GM18505 (cell line): ENCODE results near the gene COX6A1.
"Not testable (repeated sequence)": the region's sequence is repeated elsewhere in the genome, so short reads cannot be mapped to it uniquely, and the experiment has no call there.

Source experiments
- ATAC-seq: cut with Tn5 transposase; IDR thresholded peaks from one replicate; pipeline ENCODE4 v1.9.1; 2021; ENCODE audit not compliant: unreplicated experiment
- POLR2A ChIP-seq: IDR thresholded peaks from 4 replicates; pipeline ENCODE4 v1.6.1; 2011; ENCODE audit warnings: borderline replicate concordance; ENCODE audit not compliant: insufficient read depth, insufficient read length; ENCODE audit errors: extremely low read depth

COX6A1 gene

DNA sequence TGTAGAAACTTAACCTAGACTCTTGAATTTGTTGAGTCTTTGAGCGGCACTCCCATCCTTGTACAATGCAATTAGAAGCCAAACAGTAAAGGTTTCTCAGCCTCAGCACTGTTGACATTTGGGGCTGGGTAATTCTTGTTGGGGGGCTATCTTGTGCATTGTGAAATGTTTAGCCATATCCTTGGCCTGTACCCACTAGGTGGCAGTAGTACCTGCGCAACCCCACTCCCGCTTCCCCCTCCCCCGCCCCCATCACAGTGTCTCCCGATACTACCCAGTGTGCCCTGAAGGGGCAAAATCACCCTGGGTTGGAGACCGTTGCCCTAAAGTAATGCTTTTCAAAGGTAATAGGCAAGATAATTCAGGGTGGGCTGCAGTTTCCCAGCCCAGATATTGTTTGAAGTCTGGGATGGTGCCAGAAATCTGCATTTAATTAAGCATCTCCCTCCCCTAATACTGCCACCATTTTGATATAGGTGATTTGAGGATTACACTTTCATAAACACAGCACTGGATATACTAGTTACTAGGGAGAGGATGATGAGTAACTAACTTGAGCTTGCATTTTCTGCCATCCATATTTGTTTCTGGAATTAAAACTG is 1.8 kb downstream of the COX6A1 start:
- TF ChIP-seq POLR2A = no peak
- no peak for ATAC-seq

GRCh38 chr12:120444676-120445075 is 6.8 kb downstream of the COX6A1 start:
- TF ChIP-seq POLR2A = no peak
- ATAC-seq = no peak

DNA sequence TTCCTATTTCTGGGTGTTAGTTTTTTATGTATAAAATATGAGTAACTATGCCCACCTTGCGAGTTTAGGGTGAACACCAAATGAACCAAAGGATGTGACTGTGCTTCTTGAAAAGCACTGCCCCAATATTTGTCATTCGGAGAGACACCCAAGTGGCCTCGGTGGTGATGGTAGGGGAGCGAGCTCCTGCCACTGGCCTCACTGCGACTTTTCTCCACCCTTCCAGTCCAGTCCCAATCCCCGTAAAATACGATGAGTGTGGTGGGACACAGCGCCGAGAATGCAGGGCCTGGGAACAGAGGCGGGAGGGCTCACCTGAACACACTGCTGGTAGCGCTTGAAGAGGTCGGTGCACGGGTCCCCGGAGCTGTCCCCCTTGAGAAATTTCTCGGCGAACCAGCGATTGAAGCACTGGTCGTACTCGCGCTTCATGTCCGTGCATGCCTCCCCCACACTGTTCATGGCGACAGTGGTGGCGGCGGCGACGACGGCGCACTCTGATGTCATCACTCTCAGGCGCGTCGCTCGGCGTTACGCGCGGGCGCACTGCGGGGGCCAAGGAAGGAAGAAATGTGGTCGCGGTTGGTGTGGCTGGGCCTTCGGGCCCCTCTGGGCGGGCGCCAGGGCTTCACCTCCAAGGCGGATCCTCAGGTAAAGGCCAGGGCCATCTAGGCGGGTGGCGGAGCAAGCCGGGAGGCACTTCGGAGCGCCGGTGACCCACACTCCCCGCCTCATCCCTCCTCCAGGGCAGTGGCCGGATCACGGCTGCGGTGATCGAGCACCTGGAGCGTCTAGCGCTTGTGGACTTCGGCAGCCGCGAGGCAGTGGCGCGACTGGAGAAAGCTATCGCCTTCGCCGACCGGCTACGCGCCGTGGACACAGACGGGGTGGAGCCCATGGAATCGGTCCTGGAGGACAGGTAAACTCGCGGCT is 8.3 kb downstream of the COX6A1 start, which contains the start of the genes GATC and TRIAP1:
Gene GATC, plus strand, starts transcription at position 534 of the 933 bp plus-strand sequence. Its CDS starts 37 bp downstream, at position 571.
Gene TRIAP1, minus strand, starts transcription at position 474 of the 933 bp plus-strand sequence. Its CDS starts 12 bp downstream, at position 462.
- peak; percentile 89 for TF ChIP-seq POLR2A

GRCh38 chr12:120446844-120447178 is 8.9 kb downstream of the COX6A1 start:
- not testable (repeated sequence) for ATAC-seq

More for the DNA sequence above, 8.3 kb downstream of the COX6A1 start, which contains the start of the genes GATC and TRIAP1:
- ATAC-seq = peak; percentile 91

DNA sequence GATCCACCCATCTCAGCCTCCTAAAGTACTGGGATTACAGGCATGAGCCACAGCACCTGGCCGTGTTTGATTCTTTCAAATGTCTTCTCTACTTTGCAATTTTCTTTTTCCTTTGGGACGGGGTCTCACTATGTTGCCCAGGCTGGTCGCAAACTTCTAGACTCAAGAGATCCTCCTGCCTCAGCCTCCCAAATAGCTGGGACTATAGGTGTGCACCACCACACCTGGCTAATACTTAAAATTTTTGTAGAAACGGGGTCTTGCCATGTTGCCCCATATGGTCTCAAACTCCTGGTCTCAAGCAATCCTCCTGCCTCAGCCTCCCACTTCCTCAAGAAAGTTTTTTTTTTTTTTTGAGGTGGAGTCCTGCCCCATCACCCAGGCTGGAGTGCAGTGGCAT is 10.1 kb downstream of the COX6A1 start:
- ATAC-seq = no peak
- no peak for TF ChIP-seq POLR2A

GRCh38 chr12:120452524-120452923 is 14.6 kb downstream of the COX6A1 start:
- ATAC-seq = not testable (repeated sequence)

GRCh38 chr12:120453060-120453750 is 15.3 kb downstream of the COX6A1 start:
- no peak for ATAC-seq
- no peak for TF ChIP-seq POLR2A

DNA sequence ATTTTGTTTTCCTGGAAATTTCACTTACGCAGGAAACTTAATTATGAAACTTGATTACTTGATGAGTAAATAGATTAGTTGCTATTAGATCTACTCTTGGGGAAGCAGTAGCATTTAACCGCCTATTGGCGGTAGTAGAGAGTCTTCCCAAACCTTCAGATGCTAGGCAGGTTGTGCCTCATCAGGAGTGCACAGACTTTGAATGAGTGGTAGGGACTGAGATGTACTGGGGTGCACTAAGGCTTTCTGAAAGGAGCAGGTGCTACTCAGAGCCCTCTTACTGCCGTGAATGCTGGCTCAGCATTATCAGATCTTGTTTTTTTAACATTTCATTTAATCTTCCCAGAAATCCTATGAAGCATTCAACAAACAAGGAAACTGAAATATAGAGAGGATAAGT is 16.1 kb downstream of the COX6A1 start:
- no peak for ATAC-seq
- TF ChIP-seq POLR2A = no peak

GRCh38 chr12:120455302-120455701 is 17.4 kb downstream of the COX6A1 start:
- ATAC-seq = no peak
- no peak for TF ChIP-seq POLR2A

DNA sequence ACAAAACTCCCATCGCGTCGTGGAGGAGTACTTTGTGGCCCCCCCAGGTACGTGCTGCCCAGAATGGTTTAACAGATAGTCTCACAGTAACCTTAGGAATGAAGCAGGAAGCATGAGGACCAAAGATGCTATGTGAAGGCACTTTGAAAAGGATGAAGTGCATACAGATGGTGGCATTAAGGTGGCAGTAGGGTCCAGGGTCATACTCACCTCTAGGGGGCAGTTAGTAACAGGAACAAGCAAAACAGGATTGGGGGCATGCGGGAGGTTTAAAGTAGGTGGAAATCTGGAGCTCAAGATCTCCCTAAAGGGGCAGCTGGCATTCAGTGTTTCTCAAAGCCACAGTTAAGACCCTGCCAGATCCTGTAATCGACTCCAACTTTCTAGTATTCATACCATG is 19.2 kb downstream of the COX6A1 start:
- ATAC-seq = no peak
- TF ChIP-seq POLR2A = no peak

DNA sequence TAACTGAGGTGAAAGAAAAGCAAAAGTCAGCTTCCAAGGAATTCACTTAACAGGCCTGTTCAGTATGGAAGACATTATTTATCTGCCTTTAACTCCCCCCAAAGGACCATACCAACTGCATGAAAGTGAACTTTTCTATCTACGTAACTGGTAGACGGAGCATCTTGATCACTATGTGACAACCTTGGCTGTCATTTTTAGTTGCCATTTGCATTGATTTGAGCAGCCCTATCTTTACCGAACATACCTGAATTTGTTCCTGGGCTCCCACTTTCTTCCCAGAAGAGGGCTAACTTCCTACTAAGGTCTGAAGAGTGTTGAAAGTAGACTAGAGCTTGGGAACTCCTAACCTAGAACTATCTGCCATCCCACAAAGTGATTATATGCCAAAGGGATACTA is 22.2 kb downstream of the COX6A1 start:
- no peak for TF ChIP-seq POLR2A
- no peak for ATAC-seq

- ATAC-seq = no peak
- no peak for TF ChIP-seq POLR2A
Measured at GRCh38 chr12:120462099-120462640, 24.3 kb downstream of the COX6A1 start.

GRCh38 chr12:120463712-120464111 is 25.8 kb downstream of the COX6A1 start:
- no peak for ATAC-seq
- no peak for TF ChIP-seq POLR2A
